ENCODE data around the gene KLC3.

Gene KLC3

GRCh38 chr19:45354241-45354842 lies 13.8 kb downstream of the KLC3 start:
- TF ChIP-seq, protein P1, sequence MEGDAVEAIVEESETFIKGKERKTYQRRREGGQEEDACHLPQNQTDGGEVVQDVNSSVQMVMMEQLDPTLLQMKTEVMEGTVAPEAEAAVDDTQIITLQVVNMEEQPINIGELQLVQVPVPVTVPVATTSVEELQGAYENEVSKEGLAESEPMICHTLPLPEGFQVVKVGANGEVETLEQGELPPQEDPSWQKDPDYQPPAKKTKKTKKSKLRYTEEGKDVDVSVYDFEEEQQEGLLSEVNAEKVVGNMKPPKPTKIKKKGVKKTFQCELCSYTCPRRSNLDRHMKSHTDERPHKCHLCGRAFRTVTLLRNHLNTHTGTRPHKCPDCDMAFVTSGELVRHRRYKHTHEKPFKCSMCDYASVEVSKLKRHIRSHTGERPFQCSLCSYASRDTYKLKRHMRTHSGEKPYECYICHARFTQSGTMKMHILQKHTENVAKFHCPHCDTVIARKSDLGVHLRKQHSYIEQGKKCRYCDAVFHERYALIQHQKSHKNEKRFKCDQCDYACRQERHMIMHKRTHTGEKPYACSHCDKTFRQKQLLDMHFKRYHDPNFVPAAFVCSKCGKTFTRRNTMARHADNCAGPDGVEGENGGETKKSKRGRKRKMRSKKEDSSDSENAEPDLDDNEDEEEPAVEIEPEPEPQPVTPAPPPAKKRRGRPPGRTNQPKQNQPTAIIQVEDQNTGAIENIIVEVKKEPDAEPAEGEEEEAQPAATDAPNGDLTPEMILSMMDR (IDR thresholded peaks at IDR 0.05; ENCODE audit: extremely low read depth, missing control alignments): no peak
- no peak for DNase-seq (ENCODE audit: low spot score)

GRCh38 chr19:45355402-45355801 lies 14.9 kb downstream of the KLC3 start:
- TF ChIP-seq, protein P1 (IDR thresholded peaks at IDR 0.05; ENCODE audit: extremely low read depth, missing control alignments): no peak
- no peak for DNase-seq (ENCODE audit: low spot score)

GRCh38 chr19:45355910-45356309 lies 15.4 kb downstream of the KLC3 start:
- TF ChIP-seq, protein P1 (IDR thresholded peaks at IDR 0.05; ENCODE audit: extremely low read depth, missing control alignments): no peak
- no peak for DNase-seq (ENCODE audit: low spot score)

DNA sequence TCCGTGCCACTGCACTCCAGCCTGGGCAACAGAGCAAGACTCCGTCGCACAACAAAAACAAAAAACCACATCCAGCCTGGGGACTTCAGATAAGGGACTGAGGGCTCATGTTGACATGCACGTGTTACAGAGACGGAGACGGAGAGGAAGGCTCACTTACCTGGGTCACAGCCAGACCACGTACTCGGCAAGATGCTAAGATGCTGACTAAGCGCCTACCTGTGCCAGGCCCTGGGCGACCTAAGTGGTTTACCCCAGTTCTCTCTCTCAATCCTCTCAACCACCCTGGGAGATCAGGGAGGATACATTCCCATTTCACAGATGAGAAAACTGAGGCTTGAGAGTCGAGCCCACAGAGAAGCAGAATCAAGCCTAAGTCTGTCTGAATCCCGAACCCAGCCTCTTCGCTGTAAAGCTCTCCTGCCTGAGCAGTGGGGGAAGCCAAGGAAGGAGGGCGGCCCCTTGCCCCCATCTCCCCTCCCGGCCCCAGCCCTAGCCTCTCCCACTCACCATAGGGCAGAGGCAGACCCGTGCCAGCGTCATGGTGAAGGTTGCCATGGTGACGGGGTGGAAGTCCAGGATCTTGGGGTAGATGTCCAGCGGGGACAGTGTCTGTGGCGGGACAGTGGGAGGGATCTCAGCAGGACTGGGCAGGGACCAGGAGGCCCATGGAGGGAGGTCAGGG lies 16.4 kb downstream of the KLC3 start:
- DNase-seq (ENCODE audit: low spot score): no peak
- TF ChIP-seq, protein P1 (IDR thresholded peaks at IDR 0.05; ENCODE audit: extremely low read depth, missing control alignments): no peak

DNA sequence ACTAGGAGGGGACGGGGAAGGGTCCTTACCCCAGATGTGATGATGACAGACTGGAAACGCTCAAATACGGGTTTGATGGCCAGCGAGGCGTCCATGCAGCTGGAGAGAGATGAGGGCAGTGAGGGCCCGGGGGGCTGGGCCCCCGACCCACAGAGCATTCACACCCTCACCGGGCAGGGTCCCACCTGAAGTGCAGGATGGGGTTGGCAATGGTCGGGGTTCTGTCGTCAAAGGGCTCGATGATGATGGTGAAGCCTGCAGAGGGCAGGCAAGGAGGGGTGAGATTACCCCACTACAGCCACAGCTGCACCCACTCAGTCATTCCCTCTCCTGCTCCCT lies 16.9 kb downstream of the KLC3 start:
- TF ChIP-seq, protein P1 (IDR thresholded peaks at IDR 0.05; ENCODE audit: extremely low read depth, missing control alignments): no peak
- DNase-seq (ENCODE audit: low spot score): no peak

- TF ChIP-seq, protein P1 (IDR thresholded peaks at IDR 0.05; ENCODE audit: extremely low read depth, missing control alignments): no peak
- no peak for DNase-seq (ENCODE audit: low spot score)
These were observed 17.8 kb downstream of the KLC3 start for GRCh38 chr19:45358213-45358792.

DNA sequence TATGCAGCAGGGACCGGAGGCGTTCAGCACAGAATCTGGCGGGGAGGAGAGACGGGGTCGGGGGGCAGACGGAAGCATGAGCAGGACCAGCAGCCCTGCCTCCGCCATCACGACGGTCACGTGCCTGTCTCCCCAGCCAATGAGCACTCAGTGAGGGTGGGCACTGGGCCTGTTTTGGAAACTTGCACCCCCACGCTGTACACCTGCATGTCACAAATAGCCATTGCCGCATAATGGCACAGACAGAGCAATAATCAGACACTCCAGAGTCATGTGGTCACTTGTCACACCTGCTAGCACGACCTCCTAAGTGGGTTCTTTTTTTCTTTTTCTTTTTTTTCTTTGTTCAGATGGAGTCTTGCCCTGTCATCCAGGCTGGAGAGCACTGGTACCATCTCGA lies 21.1 kb downstream of the KLC3 start:
- no peak for DNase-seq (ENCODE audit: low spot score)
- TF ChIP-seq, protein P1 (IDR thresholded peaks at IDR 0.05; ENCODE audit: extremely low read depth, missing control alignments): no peak

Measured in GM20000 (cell line).